SH-SY5Y (cell line): ENCODE results near the gene HRNR.

Experiments
- GATA2 ChIP-seq: IDR thresholded peaks from 2 replicates; pipeline ENCODE4 v1.6.1; 2011; ENCODE audit warnings: mild to moderate bottlenecking, low read depth, low read length
- GATA3 ChIP-seq: IDR thresholded peaks from 2 replicates; pipeline ENCODE4 v1.6.1; 2011; ENCODE audit warnings: low read depth, mild to moderate bottlenecking, low read length, moderate library complexity

- TF ChIP-seq GATA2 (no peak), GATA3 (no peak)
Observed at GRCh38 chr1:152244576-152245273, 20.7 kb upstream of the HRNR start.
